ENCODE data around the gene PTPRD.
"Not testable (repeated sequence)": the region's sequence is repeated elsewhere in the genome, so short reads cannot be mapped to it uniquely, and the experiment has no call there.

Gene PTPRD

GRCh38 chr9:8732367-8733075 lies 1880.3 kb downstream of the PTPRD start:
- no peak for DNase-seq

- DNase-seq, result no peak
Measured at GRCh38 chr9:8730618-8731017, 1882.2 kb downstream of the PTPRD start.

GRCh38 chr9:8728910-8729309 lies 1883.9 kb downstream of the PTPRD start:
- DNase-seq, result no peak

- DNase-seq, result no peak
Measured at GRCh38 chr9:8727191-8727590, 1885.6 kb downstream of the PTPRD start.

- DNase-seq, result no peak
Measured at GRCh38 chr9:8726692-8727091, 1886.1 kb downstream of the PTPRD start.

GRCh38 chr9:8725635-8726034 lies 1887.2 kb downstream of the PTPRD start:
- DNase-seq, result no peak

- DNase-seq, result no peak
Measured at GRCh38 chr9:8724284-8725018, 1888.4 kb downstream of the PTPRD start.

GRCh38 chr9:8723195-8723594 lies 1889.6 kb downstream of the PTPRD start:
- no peak for DNase-seq

- no peak for DNase-seq
Measured at GRCh38 chr9:8719833-8720486, 1892.8 kb downstream of the PTPRD start.

GRCh38 chr9:8718121-8718725 lies 1894.6 kb downstream of the PTPRD start:
- DNase-seq, result no peak

GRCh38 chr9:8717146-8717545 lies 1895.7 kb downstream of the PTPRD start:
- DNase-seq, result no peak

- no peak for DNase-seq
Measured at GRCh38 chr9:8715788-8716187, 1897.0 kb downstream of the PTPRD start.

- DNase-seq, result no peak
Measured at GRCh38 chr9:8713811-8714165, 1899.0 kb downstream of the PTPRD start.

- DNase-seq, result no peak
Measured at GRCh38 chr9:8713149-8713810, 1899.5 kb downstream of the PTPRD start.

- DNase-seq, result no peak
Measured at GRCh38 chr9:8709731-8710130, 1903.1 kb downstream of the PTPRD start.

- DNase-seq, result no peak
Measured at GRCh38 chr9:8708728-8709127, 1904.1 kb downstream of the PTPRD start.

- no peak for DNase-seq
Measured at GRCh38 chr9:8706998-8707397, 1905.8 kb downstream of the PTPRD start.

GRCh38 chr9:8706531-8706930 lies 1906.3 kb downstream of the PTPRD start:
- DNase-seq, result no peak

GRCh38 chr9:8705861-8706260 lies 1906.9 kb downstream of the PTPRD start:
- no peak for DNase-seq

- DNase-seq, result no peak
Measured at GRCh38 chr9:8703904-8704303, 1908.9 kb downstream of the PTPRD start.

- no peak for DNase-seq
Measured at GRCh38 chr9:8701904-8702303, 1910.9 kb downstream of the PTPRD start.

GRCh38 chr9:8697565-8697964 lies 1915.2 kb downstream of the PTPRD start:
- not testable (repeated sequence) for DNase-seq

GRCh38 chr9:8696516-8696915 lies 1916.3 kb downstream of the PTPRD start:
- DNase-seq, result no peak
